NCI-H146 (cell line): Measurements from ENCODE around the gene UNK.
"Not testable (repeated sequence)": the region's sequence is repeated elsewhere in the genome, so short reads cannot be mapped to it uniquely, and the experiment has no call there.

Experiments
- DNase-seq: peaks from one replicate; lab custom pipeline; 2025; lab: John Stamatoyannopoulos, UW

Gene UNK

DNA sequence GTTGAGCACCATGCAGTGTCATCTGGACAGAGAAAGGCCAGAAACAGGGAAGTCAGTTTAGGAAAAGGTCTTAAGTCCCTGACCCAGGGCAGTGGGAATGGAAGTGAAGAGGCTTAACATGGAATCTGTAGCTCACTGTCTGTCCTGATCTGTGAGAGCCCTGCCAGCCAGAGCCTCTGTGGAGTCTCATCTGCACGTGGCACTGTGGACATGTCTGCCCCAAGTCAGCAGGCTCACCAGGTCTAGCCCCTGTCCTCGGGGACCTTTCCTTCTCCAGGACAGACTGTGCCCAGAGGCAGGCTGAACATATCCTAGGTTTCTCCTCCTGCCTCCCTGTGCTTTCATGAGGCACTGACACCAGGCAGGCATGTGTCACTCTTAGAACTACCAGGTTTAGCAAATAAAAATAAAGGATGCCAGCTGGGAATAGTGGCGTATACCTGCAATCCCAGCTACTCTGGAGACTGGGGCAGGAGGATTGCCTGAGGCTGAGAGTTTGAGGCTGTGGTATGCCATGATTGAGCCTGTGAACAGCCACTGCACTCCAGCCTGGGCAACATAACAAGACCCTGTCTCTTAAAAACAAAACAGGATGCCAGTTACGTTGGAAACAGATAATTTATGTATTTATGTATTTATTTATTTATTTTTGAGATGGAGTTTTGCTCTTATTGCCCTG lies 22.4 kb downstream of the UNK start:
- DNase-seq = no peak

DNA sequence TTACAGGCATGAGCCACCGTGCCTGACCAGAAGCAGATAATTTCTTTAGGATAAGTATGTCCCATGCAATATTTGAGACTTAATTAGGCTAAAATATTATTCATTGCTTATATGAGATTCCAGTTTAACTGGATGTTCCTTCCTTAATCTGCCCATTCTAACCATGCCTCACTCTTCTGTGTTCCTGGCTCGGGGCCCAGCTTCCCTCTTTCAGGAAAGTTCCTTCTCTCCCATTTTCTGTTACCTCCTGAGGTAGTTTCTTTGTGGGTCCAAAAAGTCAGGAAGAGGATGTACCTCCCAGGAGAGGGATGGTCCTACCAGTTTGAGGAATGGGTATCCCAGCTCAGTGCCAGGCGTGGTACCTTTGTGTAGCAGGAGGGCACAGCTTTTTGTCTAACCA lies 23.3 kb downstream of the UNK start:
- DNase-seq = no peak

DNA sequence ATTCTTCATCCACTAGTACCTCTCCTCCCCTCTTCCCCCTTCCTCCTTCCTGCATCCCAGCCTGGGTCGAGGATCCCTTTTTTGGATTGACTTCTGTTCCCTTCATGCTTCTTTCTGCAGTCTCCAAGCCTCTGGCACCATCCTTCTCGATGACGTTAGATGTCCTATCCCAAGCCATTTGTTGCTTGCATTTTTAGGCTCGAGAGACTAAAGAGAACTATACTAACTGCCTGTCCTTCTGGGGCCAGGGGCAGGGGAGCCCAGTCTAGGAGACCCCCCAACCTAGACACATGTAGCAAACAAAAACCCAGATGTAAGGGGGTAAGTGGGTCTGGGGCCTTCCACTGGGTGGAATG lies 23.9 kb downstream of the UNK start:
- no peak for DNase-seq

DNA sequence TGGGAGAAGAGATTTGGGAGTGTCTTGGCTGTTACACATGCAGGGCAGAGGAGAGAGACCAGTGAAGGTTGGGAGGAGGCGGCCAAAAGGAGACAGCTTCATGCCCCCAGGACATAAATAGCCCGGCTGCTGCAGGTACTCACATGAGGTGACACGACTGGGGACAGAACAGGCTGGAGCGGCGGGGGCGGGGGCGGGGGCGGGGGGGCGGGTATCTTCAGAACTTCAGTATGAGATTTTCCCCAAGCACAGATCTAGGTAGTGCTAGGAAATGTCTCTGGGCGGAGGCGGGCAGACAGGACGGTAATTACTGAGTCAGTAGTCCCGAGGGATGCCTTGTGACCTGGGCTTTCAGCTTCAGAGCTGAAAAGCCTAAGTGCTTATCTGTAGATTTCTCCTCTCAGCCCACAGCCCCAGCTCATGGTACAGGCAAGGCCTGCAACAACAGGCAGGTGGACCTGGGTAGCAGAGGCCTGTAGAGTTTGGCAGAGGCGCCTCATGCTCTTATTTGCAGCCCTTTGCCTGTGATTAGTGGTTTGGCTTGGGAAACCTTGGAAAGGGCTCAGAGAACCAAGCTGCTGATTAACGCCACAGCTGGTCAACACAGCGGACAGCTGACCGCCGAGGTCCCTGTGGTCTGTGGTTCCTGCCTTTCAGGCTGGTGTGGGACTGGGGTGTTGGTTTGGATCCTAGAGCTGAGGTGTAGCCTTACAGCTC lies 24.5 kb downstream of the UNK start:
- no peak for DNase-seq

DNA sequence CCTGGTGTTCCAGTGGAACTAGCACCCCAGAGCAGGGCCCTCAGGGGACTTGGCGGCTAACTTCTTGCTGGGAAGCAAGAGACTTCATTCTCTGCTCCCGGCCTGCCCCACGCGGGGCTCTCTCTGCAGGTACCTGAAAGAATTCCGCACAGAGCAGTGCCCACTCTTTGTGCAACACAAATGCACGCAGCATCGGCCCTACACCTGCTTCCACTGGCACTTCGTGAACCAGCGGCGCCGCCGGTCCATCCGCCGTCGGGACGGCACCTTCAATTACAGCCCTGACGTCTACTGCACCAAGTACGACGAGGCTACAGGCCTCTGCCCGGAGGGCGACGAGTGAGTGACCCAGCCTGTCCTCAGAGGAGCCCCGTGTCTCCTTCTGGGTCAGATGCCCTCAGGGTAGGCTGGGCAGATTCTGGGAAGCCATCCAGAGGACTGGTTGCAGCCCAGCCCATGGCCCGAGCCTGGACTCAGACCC lies 25.1 kb downstream of the UNK start:
- DNase-seq = no peak

DNA sequence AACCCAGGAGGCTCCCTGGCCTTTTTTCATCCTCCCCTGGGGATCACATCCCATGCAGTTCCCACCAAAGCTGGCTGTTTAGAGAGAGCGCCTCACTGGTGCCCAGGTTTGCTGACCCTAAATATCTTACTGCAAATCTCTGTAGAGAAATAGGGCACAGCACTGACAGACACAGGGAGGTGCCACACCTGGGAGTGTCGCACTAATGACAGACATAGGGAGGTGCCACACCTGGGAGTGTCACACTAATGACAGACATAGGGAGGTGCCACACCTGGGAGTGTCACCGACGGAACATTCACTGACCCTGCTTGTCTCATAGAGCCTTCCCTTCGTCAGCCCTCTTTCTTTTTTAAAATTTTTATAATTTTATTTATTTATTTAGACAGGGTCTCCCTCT lies 25.6 kb downstream of the UNK start:
- no peak for DNase-seq

DNA sequence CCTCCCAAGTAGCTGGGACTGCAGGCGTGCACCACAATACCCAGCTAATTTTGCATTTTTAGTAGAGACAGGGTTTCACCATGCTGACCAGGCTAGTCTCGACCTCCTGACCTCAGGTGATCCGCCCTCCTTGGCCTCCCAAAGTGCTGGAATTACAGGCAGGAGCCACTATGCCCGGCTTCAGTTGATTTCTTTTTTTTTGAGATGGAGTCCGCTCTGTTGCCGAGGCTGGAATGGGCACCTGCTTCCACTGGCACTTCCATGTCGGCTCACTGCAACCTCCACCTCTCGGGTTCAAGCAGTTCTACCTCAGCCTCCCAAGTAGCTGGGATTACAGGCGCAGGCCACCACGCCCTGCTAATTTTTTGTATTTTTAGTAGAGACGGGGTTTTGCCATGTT lies 26.1 kb downstream of the UNK start:
- not testable (repeated sequence) for DNase-seq

DNA sequence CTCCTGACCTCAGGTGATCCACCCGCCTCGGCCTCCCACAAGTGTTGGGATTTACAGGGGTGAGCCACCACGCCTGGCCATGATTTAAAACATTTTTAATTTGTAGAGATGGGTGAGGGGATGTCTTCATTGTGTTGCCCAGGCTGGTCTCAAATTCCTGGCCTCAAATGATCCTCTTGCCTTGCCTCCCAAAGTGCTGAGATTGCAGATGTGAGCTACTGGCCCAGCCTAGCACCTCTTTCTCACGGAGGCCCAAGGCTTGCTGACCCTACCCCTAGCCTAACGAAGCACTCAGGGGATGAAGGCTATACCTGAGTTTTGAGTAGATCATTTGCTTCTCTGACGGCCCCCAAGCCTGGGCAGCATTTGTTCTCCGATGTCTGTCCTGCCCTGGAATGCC lies 26.6 kb downstream of the UNK start:
- DNase-seq = no peak

DNA sequence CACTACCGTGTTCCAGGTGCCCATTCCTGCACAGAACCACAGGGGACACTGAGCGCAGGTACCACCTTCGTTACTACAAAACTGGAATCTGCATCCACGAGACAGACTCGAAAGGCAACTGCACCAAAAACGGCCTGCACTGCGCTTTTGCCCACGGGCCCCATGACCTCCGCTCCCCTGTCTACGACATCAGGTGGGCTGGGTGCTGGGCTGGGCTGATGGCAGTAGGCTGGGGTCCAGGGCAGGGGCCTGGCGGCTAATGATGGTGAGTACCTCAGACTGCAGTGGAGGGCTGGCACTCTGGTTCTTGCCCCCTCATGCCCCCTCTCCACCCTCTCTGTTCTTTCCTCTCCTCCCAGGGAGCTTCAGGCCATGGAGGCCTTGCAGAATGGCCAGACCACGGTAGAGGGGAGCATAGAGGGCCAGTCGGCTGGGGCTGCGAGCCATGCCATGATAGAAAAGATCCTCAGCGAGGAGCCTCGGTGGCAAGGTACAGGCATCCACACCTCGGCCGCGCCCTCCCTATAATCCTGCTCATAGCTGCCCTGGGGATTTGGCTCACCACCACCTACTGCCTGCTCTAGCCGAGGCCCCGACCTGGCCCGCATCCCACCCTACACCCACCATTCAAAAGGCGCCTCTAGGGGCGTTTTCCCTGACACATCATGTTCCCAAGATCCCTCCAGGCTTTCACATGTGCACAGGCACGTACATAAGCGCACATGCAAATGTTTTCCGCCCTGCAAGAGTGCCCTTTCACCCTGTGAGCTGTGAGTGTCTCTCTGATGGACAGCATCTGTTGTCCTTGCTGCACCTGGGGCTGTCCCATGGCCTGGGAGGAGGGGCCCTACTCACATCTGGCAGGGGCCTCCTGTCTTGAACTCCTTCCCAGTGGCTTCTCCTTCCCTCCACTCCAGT lies 27.7 kb downstream of the UNK start:
- no peak for DNase-seq

DNA sequence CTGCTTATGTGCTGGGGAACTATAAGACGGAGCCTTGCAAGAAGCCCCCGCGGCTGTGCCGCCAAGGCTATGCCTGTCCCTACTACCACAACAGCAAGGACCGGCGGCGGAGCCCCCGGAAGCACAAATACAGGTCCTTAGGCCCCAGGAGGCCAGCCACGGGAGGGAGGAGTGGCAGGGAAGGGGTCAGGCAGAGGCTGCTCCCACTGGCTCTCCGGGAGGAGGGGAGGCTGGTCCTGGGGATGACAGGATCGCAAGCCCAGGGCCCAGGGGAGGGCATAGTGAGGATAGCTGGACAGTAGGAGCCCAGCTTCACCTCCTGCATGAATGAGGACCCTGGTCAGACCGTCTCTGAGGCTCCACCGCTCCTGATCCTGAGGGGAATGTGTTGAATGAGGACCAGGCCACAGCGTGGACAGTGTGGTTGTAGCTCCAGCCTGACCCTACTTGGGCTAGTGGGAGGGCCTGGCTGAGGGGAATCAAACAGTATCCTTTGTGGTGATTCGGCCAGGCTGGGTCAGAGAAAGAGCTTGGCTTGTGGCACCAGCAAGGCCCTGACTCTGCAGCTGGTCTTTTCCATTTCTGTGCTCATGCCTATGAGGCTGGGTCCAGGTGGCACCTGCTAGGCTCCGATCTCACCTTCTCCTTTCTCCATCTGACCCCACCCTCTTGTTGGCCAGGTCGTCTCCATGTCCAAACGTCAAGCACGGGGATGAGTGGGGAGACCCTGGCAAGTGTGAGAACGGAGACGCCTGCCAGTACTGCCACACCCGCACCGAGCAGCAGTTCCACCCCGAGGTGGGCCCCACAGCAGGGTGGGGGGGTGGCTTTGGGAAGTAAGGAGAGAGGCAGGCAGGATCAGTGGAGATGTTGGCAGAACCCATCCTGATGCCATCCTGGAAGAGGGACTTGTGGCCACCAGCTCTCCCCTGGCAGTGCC lies 28.7 kb downstream of the UNK start:
- DNase-seq = no peak

DNA sequence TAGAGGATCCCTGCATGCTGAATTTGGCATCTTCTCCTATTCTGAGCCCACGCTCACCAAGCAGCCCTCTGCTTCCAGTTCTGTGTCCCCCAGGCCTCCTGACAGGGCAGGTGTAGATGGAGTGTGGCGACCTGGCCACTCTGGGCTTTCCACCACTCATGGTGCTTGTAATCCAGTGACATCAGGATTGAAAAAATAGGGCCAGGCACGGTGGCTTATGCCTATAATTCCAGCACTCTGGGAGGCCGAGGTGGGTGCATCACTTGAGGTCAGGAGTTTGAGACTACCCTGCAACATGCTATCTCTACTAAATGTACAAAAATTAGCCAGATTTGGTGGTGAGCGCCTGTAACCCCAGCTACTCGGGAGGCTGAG lies 29.4 kb downstream of the UNK start:
- no peak for DNase-seq

DNA sequence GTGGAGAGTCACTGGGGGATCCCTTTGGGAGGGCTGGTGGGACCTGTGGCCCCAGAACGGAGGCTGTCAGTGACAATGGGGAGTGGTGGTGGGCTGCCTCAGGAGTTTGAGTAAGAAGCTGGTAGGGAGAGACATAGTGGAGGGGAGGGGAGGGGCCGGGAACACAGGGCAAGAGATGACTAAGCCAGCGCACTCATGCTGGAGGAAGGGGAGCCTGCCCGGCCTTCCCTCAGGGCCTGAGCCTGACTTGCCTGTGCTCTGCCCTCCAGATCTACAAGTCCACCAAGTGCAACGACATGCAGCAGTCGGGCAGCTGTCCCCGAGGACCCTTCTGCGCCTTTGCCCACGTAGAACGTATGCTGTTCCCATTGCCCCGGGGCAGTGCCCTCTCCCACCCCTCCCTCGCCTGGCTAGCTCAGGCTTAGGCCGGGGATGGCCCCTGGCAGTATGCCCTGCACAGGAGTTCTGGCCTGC lies 30.3 kb downstream of the UNK start:
- DNase-seq = no peak

DNA sequence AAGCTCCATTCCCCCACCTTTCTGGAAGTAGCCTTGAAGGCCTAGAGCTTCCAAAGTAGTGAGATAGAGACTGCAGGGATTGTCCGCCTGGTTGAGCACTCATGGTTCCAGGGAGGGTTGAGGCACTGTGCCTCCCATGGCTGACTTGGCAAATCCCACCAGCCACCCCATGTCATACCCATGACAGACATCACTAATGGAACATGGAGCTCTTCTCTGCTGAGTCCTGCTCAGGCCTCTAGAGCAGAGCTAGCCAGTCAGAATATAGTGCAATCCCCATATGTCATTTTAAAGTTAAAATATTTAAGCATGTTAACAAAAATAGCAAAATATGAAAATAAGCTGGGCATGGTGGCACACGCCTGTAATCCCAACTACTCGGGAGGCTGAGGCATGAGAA lies 30.8 kb downstream of the UNK start:
- no peak for DNase-seq

DNA sequence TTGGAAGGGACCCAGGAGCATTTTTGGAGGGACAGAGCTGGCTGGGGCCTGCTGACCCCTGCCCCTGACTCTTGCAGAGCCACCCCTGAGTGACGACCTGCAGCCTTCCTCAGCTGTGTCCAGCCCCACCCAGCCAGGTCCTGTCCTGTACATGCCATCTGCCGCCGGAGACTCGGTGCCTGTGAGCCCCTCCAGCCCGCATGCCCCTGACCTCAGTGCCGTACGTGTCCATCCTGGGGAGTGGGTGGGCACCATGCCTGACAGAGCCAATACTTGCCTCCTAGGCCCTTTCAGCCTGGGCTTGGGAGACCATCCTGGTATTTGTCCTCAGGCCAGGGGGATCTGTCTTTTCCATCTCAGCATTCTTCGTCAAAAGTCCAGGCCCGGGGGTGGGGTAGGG lies 32.1 kb downstream of the UNK start:
- no peak for DNase-seq

DNA sequence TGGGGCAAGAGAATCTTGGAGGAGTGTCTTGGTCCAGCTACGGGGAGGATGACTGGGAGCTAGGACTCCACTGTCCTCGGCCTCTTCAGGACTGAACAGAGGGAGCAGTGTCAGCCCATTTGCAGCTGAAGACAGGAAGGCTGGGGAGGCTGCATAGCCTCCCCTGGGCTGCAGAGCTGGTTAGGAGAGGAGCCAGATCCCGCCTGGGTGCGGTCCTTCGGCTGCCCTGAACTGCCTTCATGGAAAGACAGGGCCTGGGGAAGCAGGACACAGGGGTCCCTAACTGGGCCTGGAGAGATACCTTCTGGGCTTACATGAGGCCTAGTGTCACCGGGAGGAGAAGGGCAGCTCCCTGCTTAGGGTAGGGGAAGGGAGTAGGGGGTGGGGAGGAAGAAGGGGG lies 33.0 kb downstream of the UNK start:
- no peak for DNase-seq

DNA sequence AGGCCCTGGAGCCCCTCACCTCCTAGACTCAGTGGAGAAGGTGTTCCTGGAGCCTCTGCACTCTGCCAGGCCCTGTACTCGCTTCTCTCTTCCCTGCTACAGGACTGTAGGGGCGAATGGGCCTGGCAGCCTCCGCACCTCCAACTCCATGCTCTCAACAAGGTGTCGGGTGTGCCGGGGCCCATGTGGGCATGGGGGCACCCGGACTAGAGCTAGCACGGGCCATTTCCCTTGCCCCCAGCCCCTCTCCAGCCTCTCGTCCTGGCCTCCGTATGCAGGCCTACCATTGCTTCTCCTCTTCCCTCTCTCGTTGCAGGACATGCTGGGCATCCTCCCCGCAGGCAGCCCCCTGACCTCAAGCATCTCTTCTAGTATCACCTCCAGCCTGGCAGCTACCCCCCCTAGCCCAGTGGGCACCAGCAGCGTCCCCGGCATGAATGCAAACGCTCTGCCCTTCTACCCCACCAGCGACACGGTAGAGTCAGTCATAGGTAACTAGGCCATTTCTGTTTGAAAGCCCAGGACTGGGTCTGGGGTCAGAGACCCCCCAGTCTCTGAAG lies 33.8 kb downstream of the UNK start:
- no peak for DNase-seq

DNA sequence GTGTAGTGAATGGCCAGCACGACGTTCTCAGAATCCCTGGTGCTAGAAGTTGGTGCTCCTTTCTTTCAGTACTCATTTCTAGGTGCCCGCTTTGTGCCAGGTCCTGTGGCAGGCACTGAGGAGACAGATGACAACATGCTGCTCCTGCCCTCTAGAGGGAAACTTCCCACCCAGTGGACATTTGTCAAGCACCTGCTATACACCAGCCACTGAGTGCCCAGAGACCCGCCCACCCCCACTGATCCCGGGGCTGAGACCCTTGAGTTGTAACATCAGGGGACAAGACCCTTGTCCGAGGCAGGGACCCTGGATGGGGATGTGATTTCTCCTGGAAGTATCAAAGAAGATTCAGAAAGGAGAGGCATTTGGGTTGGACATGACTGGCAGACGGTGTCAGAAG lies 34.5 kb downstream of the UNK start:
- DNase-seq = no peak

DNA sequence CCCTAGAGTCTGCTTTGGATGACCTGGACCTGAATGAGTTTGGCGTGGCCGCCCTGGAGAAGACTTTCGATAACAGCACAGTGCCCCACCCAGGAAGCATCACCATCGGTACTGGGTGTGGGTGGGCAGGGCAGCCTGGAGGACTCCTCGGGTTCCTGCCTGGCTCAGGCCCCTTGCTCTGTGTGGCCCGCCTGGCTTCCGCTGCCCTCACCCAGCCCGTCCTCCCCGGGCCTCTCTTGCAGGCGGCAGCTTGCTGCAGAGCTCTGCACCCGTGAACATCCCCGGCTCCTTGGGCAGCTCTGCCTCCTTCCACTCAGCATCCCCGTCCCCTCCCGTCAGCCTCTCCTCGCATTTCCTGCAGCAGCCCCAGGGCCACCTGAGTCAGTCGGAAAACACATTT lies 35.1 kb downstream of the UNK start:
- DNase-seq = no peak

DNA sequence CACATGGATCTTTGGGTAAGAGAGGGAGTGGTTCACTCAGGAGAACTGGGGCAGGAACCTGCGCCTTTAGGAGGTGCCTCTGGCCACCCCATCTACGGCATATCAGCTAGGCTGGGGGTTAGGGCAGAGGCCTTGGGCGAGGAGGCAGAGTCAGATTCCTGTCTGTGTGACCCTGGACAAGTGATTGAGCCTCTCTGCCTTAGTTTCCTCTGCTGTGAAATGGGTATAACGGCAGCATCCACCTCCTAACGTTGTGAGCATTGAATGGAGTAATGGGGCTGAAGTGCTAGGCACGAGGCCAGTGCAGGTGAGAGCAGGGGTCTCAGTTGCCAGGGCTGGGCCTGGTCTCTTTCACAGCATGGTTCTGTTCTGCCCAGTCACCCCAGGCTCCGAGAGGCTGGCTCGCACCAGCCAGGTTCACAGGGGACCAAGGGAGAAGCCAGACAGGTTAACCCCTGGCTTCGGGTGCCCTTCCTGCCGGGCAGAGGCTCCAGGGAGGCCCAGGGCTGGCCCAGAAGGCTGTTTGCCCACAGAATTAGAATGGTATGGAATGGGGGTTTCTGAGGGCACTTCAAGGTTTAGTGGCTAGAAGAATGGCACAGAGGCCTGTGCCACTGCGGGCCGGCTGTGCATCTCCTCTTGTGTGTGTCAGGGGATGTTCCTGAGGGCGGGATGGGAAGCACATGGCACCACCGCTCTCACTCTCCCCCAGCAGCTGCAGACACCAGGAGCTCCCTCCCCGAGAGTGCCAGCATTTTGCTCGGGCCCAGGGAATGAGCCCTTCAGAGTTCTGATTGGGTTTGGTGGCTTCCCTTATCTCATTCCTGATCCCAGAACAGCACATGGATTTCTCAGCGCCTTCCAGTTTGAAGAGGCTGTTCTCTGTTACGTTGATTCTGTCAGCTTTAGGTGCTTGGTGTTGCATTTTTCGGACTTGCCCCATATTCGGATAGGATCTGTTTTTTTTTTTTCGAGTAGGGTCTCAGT lies 35.8 kb downstream of the UNK start:
- DNase-seq = no peak

DNA sequence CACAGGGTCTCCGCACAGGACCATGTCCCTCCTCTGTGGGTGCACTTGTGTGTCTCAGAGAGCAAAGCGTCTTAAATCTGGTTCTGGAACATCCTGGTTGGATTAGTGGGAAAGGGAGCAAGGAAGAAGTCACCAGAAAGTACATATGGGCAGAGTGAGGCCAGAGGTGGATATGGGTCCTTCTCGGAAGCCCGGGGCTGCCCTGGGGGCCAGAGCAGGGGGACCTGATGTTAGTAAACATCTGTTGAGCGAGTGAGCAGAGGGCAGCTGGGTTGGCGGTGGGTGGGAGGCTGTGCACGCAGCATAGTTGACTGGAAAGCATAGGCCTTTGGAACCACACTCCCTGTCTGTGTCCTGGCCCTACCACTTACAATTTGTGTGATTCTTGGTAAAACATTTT lies 36.9 kb downstream of the UNK start:
- no peak for DNase-seq
